ENCODE results near the gene RNF157. TPM values are rescaled to one million over a fixed set of nuclear protein-coding genes. Genes with fewer than 3 reads are reported as not detected.

The RNF157 gene
- total and polyA plus RNA-seq, 2 of the 13 experiments (the other 11 are each of a cell fraction or from before 2014, with no cell fraction given): 0.44 to 1.5 TPM

DNA sequence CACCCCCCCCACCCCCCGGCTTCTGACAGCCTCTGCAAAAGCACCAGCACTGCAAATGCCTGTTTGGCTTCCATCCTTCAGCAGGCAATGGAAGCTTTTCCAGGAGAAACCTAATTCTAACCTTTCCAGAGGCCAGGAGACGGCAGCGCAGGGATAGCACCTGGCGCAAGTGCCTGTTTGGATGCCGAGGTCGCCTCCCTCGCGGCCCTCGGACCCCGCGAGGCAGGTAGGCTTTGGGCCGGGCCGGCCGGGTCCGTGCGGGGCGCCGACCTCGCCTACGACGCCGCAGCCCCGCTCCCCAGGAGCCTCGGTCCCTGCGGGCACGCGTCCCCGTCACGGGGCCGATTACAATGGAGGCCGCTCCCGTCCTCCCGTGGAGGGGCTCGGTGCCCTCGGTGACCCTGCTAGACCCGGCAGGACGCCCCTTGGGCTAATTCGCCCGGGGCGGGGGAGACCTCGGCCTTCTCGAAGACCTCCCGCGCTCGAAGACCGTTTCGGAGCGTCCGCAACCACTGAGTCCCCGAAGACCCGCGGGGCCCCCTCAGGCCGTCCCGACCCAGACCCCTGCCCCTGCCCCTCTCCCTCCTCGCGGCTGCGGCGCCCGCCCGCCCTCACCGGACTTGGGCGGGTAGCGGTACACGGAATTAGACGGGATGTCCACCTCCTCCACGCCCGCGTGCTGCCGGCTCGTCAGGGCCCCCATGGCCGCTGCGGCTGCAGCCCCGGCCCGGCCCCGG lies 587 bp downstream of the RNF157 start (continued):
- TF ChIP-seq, protein P1, sequence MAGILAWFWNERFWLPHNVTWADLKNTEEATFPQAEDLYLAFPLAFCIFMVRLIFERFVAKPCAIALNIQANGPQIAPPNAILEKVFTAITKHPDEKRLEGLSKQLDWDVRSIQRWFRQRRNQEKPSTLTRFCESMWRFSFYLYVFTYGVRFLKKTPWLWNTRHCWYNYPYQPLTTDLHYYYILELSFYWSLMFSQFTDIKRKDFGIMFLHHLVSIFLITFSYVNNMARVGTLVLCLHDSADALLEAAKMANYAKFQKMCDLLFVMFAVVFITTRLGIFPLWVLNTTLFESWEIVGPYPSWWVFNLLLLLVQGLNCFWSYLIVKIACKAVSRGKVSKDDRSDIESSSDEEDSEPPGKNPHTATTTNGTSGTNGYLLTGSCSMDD (CRISPR knock-in tag; IDR thresholded peaks at IDR 0.05): 0 out of 2 replicates have a peak, but pooled peaks have one; percentile 74
- TF ChIP-seq ZNF318 (CRISPR knock-in tag; IDR thresholded peaks at IDR 0.05): no peak
- no peak for TF ChIP-seq ZNF34 (CRISPR knock-in tag; IDR thresholded peaks at IDR 0.05; ENCODE audit: borderline replicate concordance)
- TF ChIP-seq POGZ (CRISPR knock-in tag; IDR thresholded peaks at IDR 0.05): no peak
- TF ChIP-seq ZNF160 (CRISPR knock-in tag; IDR thresholded peaks at IDR 0.05): no peak
- TF ChIP-seq PREB (CRISPR knock-in tag; IDR thresholded peaks at IDR 0.05): no peak
- no peak for TF ChIP-seq REL (CRISPR knock-in tag; conservative IDR thresholded peaks at IDR 0.05)
- TF ChIP-seq ZSCAN30 (CRISPR knock-in tag; IDR thresholded peaks at IDR 0.05): no peak
- no peak for TF ChIP-seq PHB2 (IDR thresholded peaks at IDR 0.05; ENCODE audit: partially characterized antibody)
- TF ChIP-seq, protein P2, sequence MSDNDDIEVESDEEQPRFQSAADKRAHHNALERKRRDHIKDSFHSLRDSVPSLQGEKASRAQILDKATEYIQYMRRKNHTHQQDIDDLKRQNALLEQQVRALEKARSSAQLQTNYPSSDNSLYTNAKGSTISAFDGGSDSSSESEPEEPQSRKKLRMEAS (IDR thresholded peaks at IDR 0.05): peak; percentile 54
- TF ChIP-seq ZNF30 (CRISPR knock-in tag; IDR thresholded peaks at IDR 0.05): peak; percentile 71; the same call in 1 of the 2 replicates
- TF ChIP-seq ZNF503 (CRISPR knock-in tag; IDR thresholded peaks at IDR 0.05): peak; percentile 20; the same call in 1 of the 2 replicates
- no peak for TF ChIP-seq SAP130 (CRISPR knock-in tag; IDR thresholded peaks at IDR 0.05; ENCODE audit: low read depth)
- TF ChIP-seq, protein P3, sequence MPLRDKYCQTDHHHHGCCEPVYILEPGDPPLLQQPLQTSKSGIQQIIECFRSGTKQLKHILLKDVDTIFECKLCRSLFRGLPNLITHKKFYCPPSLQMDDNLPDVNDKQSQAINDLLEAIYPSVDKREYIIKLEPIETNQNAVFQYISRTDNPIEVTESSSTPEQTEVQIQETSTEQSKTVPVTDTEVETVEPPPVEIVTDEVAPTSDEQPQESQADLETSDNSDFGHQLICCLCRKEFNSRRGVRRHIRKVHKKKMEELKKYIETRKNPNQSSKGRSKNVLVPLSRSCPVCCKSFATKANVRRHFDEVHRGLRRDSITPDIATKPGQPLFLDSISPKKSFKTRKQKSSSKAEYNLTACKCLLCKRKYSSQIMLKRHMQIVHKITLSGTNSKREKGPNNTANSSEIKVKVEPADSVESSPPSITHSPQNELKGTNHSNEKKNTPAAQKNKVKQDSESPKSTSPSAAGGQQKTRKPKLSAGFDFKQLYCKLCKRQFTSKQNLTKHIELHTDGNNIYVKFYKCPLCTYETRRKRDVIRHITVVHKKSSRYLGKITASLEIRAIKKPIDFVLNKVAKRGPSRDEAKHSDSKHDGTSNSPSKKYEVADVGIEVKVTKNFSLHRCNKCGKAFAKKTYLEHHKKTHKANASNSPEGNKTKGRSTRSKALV (CRISPR knock-in tag; IDR thresholded peaks at IDR 0.05): 0 out of 2 replicates have a peak, but pooled peaks have one; percentile 35
